WTC11 (cell line): ENCODE measurements around the gene ROBO4.

Source experiments
- ATF1 ChIP-seq: sonication (generic); formaldehyde crosslinking; IDR thresholded peaks from 2 replicates; pipeline ENCODE4 v1.8.1; 2023; ENCODE audit warnings: mild to moderate bottlenecking, moderate library complexity, missing genetic modification reagents
- CREM ChIP-seq: sonication (generic); formaldehyde crosslinking; IDR thresholded peaks from 2 replicates; pipeline ENCODE4 v1.8.1; 2022; ENCODE audit warnings: mild to moderate bottlenecking, missing genetic modification reagents, moderate library complexity
- ESRRA ChIP-seq: sonication (generic); formaldehyde crosslinking; IDR thresholded peaks from 2 replicates; pipeline ENCODE4 v1.8.1; 2022; ENCODE audit warnings: mild to moderate bottlenecking, missing genetic modification reagents, borderline replicate concordance
- JUN ChIP-seq: sonication (generic); formaldehyde crosslinking; IDR thresholded peaks from 2 replicates; pipeline ENCODE4 v1.8.0; 2023; ENCODE audit warnings: mild to moderate bottlenecking, missing genetic modification reagents
- TF ChIP-seq, protein P1 (sequence below): fragments of 200-600 bp; IDR thresholded peaks from 2 replicates; pipeline ENCODE4 v1.8.0; 2022; ENCODE audit warnings: antibody characterized with exemption

DNA sequence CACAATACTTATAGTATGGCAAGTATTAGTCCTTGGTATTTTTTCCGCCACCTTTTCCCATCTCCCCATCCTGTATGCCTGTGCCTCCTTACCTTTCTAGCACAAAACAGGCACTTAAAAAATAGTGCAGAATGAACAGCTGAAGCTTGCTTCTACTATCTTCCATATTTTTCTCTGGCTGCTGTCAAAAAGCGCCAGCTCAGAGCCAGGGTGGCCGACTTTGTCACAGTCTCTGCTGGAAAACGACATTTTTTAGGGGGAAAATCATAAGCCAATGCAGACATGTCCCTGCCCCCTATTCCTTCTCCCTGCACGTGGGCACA is 58.9 kb downstream of the ROBO4 start:
- no peak for TF ChIP-seq JUN
- TF ChIP-seq, protein P1, sequence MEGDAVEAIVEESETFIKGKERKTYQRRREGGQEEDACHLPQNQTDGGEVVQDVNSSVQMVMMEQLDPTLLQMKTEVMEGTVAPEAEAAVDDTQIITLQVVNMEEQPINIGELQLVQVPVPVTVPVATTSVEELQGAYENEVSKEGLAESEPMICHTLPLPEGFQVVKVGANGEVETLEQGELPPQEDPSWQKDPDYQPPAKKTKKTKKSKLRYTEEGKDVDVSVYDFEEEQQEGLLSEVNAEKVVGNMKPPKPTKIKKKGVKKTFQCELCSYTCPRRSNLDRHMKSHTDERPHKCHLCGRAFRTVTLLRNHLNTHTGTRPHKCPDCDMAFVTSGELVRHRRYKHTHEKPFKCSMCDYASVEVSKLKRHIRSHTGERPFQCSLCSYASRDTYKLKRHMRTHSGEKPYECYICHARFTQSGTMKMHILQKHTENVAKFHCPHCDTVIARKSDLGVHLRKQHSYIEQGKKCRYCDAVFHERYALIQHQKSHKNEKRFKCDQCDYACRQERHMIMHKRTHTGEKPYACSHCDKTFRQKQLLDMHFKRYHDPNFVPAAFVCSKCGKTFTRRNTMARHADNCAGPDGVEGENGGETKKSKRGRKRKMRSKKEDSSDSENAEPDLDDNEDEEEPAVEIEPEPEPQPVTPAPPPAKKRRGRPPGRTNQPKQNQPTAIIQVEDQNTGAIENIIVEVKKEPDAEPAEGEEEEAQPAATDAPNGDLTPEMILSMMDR: no peak
- no peak for TF ChIP-seq ATF1
- TF ChIP-seq CREM (CRISPR knock-in tag): no peak
- TF ChIP-seq ESRRA (CRISPR knock-in tag): no peak
